Measurements from ENCODE around the gene LOXL4. TPM values are rescaled to one million over a fixed set of nuclear protein-coding genes. Genes with fewer than 3 reads are reported as not detected.

Gene LOXL4
- total and polyA plus RNA-seq, 12 donors: 0.61 to 14.4 (median 3.4) TPM

- DNase-seq: no peak
- no peak overlapping the region for H3K4me3 ChIP-seq
- intact Hi-C loops (cut with DNase I): loop anchor here (5.0 to 10.0 kb wide), 2 partner anchors 136 to 138 kb away; no protein-coding TSS in a partner anchor
- H3K36me3 ChIP-seq (replicated peaks in 1 of 2): no peaks in the 10 kb centered on the region
- no peak overlapping the region for H3K27ac ChIP-seq
- no peak for TF ChIP-seq CTCF (IDR thresholded peaks at IDR 0.05)
- TF ChIP-seq POLR2A (IDR thresholded peaks at IDR 0.05): no peak
- 87 to 90% (median 88%) methylated on average over 8 of the region's 8 CpGs for WGBS, 4 donors
- no peaks in the 10 kb centered on the region for H3K9me3 ChIP-seq (replicated peaks in 1 of 3)
- peaks cover 6 to 26% of the 10 kb centered on the region in 2 donors for H3K4me1 ChIP-seq (replicated peaks in 1 of 2)
- H3K27me3 ChIP-seq: no peaks in the 10 kb centered on the region
These were observed 42.7 kb upstream of the LOXL4 start for GRCh38 chr10:98310701-98311100.

GRCh38 chr10:98309366-98310355, 41.7 kb upstream of the LOXL4 start:
- Histone ChIP-seq H3K4me1 (replicated peaks in 1 of 2) (peaks cover 6 to 20% of the 10 kb centered on the region in 2 donors), H3K27me3 (no peaks in the 10 kb centered on the region), H3K27ac (peak overlapping the region in 1 of 5 donors; percentile 19), H3K4me3 (no peak overlapping the region), H3K9me3 (replicated peaks in 1 of 3) (no peaks in the 10 kb centered on the region), H3K36me3 (replicated peaks in 1 of 2) (no peaks in the 10 kb centered on the region)
- TF ChIP-seq CTCF (IDR thresholded peaks at IDR 0.05) (peak; percentile 66 to 86 (median 82)), POLR2A (IDR thresholded peaks at IDR 0.05) (no peak)
- peak; percentile 72 to 91 (median 80) for DNase-seq
- 16 to 21% (median 19%) methylated on average over 20 to 21 of the region's 21 CpGs for WGBS, 4 donors
- intact Hi-C loops (cut with DNase I): loop anchor here (5.0 to 10.0 kb wide), 4 partner anchors 42 to 265 kb away; partner anchors contain the start of gene LOXL4 (in 1 of the 2)

GRCh38 chr10:98308669-98309365, 40.8 kb upstream of the LOXL4 start:
- DNase-seq: no peak
- Histone ChIP-seq H3K4me1 (replicated peaks in 1 of 2) (peaks cover 6 to 14% of the 10 kb centered on the region in 2 donors), H3K4me3 (no peak overlapping the region), H3K27me3 (no peaks in the 10 kb centered on the region), H3K27ac (no peak overlapping the region), H3K36me3 (replicated peaks in 1 of 2) (no peaks in the 10 kb centered on the region), H3K9me3 (replicated peaks in 1 of 3) (no peaks in the 10 kb centered on the region)
- WGBS, 4 donors: 61 to 66% (median 64%) methylated on average over 11 to 13 of the region's 13 CpGs
- intact Hi-C loops (cut with DNase I): loop anchor here in 1 of 2 donors (5.0 to 10.0 kb wide), 2 partner anchors 42 to 264 kb away; partner anchors contain the start of gene LOXL4
- no peak for TF ChIP-seq POLR2A (IDR thresholded peaks at IDR 0.05)
- TF ChIP-seq CTCF (IDR thresholded peaks at IDR 0.05): peak in 1 of 6 experiments; percentile 3
